Activated CD8-positive, alpha-beta T cell treated with anti-CD3 and anti-CD28 coated beads for 36 hours (primary cell): ENCODE data around the gene U2AF1L4. TPM values are rescaled to one million over a fixed set of nuclear protein-coding genes. Genes with fewer than 3 reads are reported as not detected.

Source experiments
- ATAC-seq: fragments of 200-7000 bp; cut with Tn5 transposase; one replicate; pipeline ENCODE4 v1.10.0; 2021; ENCODE audit warnings: mild to moderate bottlenecking, moderate library complexity
- CTCF ChIA-PET: fragments of 350-600 bp; sonication (Branson Sonifier 250); formaldehyde crosslinking; loops from one replicate; lab custom pipeline; 2021; ENCODE audit warnings: antibody characterized with exemption; lab: Charles Lee
- POLR2A ChIA-PET: fragments of 350-600 bp; sonication (Branson Sonifier 250); formaldehyde crosslinking; loops from one replicate; lab custom pipeline; 2021; ENCODE audit warnings: antibody characterized with exemption; lab: Charles Lee
- DNase-seq: peaks from one replicate; pipeline ENCODE4 v3.0.0-alpha.2; 2020
- H3K27ac Mint-ChIP-seq: one replicate; pipeline ENCODE4 v1.8.0; 2021; ENCODE audit warnings: mild to moderate bottlenecking, mixed read lengths
- H3K27me3 Mint-ChIP-seq: one replicate; pipeline ENCODE4 v1.8.0; 2021; ENCODE audit warnings: mixed read lengths
- H3K36me3 Mint-ChIP-seq: one replicate; pipeline ENCODE4 v1.8.0; 2021; ENCODE audit warnings: low read depth, mixed read lengths
- H3K4me1 Mint-ChIP-seq: one replicate; pipeline ENCODE4 v1.8.0; 2021; ENCODE audit warnings: low read depth, mixed read lengths
- H3K4me3 Mint-ChIP-seq: one replicate; pipeline ENCODE4 v1.8.0; 2021; ENCODE audit warnings: mild to moderate bottlenecking, moderate library complexity, mixed read lengths
- H3K9me3 Mint-ChIP-seq: one replicate; pipeline ENCODE4 v1.8.0; 2021; ENCODE audit warnings: mixed read lengths
- CTCF ChIP-seq: fragments of 200-600 bp; IDR thresholded peaks from one replicate; pipeline ENCODE4 v1.8.0; 2022; ENCODE audit warnings: antibody characterized with exemption, mild to moderate bottlenecking
- intact Hi-C: fragments of 100-400 bp; cut with micrococcal nuclease; formaldehyde crosslinking; loops from one replicate; pipeline ENCODE4 v1.10.0; 2022
- total RNA-seq, 2 experiments: library from RNA; stranded (reverse); gene quantifications; one replicate each; pipeline ENCODE4 v1.2.3, GENCODE V29; 2021

Gene U2AF1L4
- total RNA-seq, 2 experiments from 2014 or later = 41.7 to 42.5 TPM

- H3K4me1 Mint-ChIP-seq = peaks cover 24% of the 10 kb centered on the region
- TF ChIP-seq CTCF = no peak
- ChIA-PET CTCF (no interaction called here), POLR2A (interaction anchor here (1.0 to 2.3 kb wide), 3 partner anchors 11 to 14 kb away, joined by 3 to 9 read pairs (median 4); partner anchors contain the start of gene IGFLR1)
- peaks cover 16% of the 10 kb centered on the region for H3K36me3 Mint-ChIP-seq
- no peaks in the 10 kb centered on the region for H3K9me3 Mint-ChIP-seq
- intact Hi-C loops = no loop called here
- ATAC-seq (no peak), DNase-seq (no peak)
- H3K27ac Mint-ChIP-seq = no peak overlapping the region
- no peak overlapping the region for H3K4me3 Mint-ChIP-seq
- H3K27me3 Mint-ChIP-seq = peaks cover 7% of the 10 kb centered on the region
Observed at GRCh38 chr19:35753634-35754369, 8.6 kb upstream of the U2AF1L4 start.

GRCh38 chr19:35752746-35753350 is 7.6 kb upstream of the U2AF1L4 start:
- no peak for DNase-seq
- H3K4me3 Mint-ChIP-seq = no peak overlapping the region
- ChIA-PET POLR2A (interaction anchor here (0.8 to 2.3 kb wide), 6 partner anchors 10 to 37 kb away, joined by 3 to 9 read pairs (median 4); partner anchors contain the start of genes IGFLR1 and KMT2B), CTCF (no interaction called here)
- no peaks in the 10 kb centered on the region for H3K9me3 Mint-ChIP-seq
- no peak for TF ChIP-seq CTCF
- intact Hi-C loops = no loop called here
- peaks cover 7% of the 10 kb centered on the region for H3K27me3 Mint-ChIP-seq
- peaks cover 27% of the 10 kb centered on the region for H3K4me1 Mint-ChIP-seq
- no peak for ATAC-seq
- H3K27ac Mint-ChIP-seq = no peak overlapping the region
- H3K36me3 Mint-ChIP-seq = peaks cover 19% of the 10 kb centered on the region

- Mint-ChIP-seq H3K36me3 (peaks cover 20% of the 10 kb centered on the region), H3K27ac (no peak overlapping the region), H3K9me3 (no peaks in the 10 kb centered on the region), H3K4me3 (no peak overlapping the region), H3K4me1 (peaks cover 30% of the 10 kb centered on the region), H3K27me3 (peaks cover 7% of the 10 kb centered on the region)
- no peak for TF ChIP-seq CTCF
- intact Hi-C loops = no loop called here
- ATAC-seq = no peak
- CTCF ChIA-PET = interaction anchor here (0.6 to 1.2 kb wide), 3 partner anchors 39 to 203 kb away, joined by 3 to 6 read pairs (median 3); no protein-coding TSS in a partner anchor
- DNase-seq = no peak
- POLR2A ChIA-PET = interaction anchor here (0.8 to 2.3 kb wide), 5 partner anchors 9 to 37 kb away, joined by 3 to 9 read pairs (median 4); partner anchors contain the start of genes IGFLR1 and KMT2B
Observed at GRCh38 chr19:35751839-35752745, 6.9 kb upstream of the U2AF1L4 start.

- ATAC-seq (no peak), DNase-seq (no peak)
- no peaks in the 10 kb centered on the region for H3K9me3 Mint-ChIP-seq
- H3K4me1 Mint-ChIP-seq = peaks cover 31% of the 10 kb centered on the region
- no peak for TF ChIP-seq CTCF
- peak overlapping the region; percentile 27 for H3K4me3 Mint-ChIP-seq
- POLR2A ChIA-PET = interaction anchor here (0.6 to 1.6 kb wide), 3 partner anchors 9 to 37 kb away, joined by 3 to 4 read pairs (median 3); no protein-coding TSS in a partner anchor
- peaks cover 13% of the 10 kb centered on the region for H3K36me3 Mint-ChIP-seq
- CTCF ChIA-PET = interaction anchor here (1.1 kb wide), 1 partner anchor 10 kb away, joined by 3 read pairs; no protein-coding TSS in a partner anchor
- H3K27ac Mint-ChIP-seq = peak overlapping the region; percentile 42
- intact Hi-C loops = no loop called here
- H3K27me3 Mint-ChIP-seq = peaks cover 1% of the 10 kb centered on the region
Observed at GRCh38 chr19:35750167-35750566, 4.9 kb upstream of the U2AF1L4 start.
